Prostate gland (tissue), 2 donors: ENCODE measurements around the gene DNAH14.
A peak's percentile ranks its signal among the peaks of the same experiment; 100 is the strongest.

ENCODE experiments used
- CTCF ChIP-seq, 4 experiments: fragments of 200-600 bp in 2 of 4; fragments of 450-650 bp in 2 of 4; sonication (generic) in 2 of 4; IDR thresholded peaks; 1 replicate in 3 of 4; 2 replicates in 1 of 4; pipeline ENCODE4 v1.5.1; 2016 to 2019; ENCODE audit warnings: antibody characterized with exemption in 4 of 4, mild to moderate bottlenecking in 2 of 4, moderate library complexity in 2 of 4
- POLR2A ChIP-seq: fragments of 450-650 bp; IDR thresholded peaks from one replicate; pipeline ENCODE4 v1.6.1; 2016; ENCODE audit warnings: antibody characterized with exemption, mild to moderate bottlenecking
- POLR2AphosphoS5 ChIP-seq: sonication (generic); formaldehyde crosslinking; IDR thresholded peaks from one replicate; pipeline ENCODE4 v1.6.1; 2017; ENCODE audit warnings: antibody characterized with exemption

- TF ChIP-seq CTCF (IDR thresholded peaks at IDR 0.05) (peak; percentile 39 to 81 (median 75)), POLR2A (no peak), POLR2AphosphoS5 (no peak)
These were observed 6.9 kb upstream of the DNAH14 start for GRCh38 chr1:224922404-224923164.
